IMR-90 (cell line): ENCODE results near the gene RHOT2. TPM values are rescaled to one million over a fixed set of nuclear protein-coding genes. Genes with fewer than 3 reads are reported as not detected.

Experiments used
- ATAC-seq: fragments of 200-7000 bp; cut with Tn5 transposase; 2 replicates; pipeline ENCODE4 v1.9.1; 2020; ENCODE audit warnings: low read depth, mild to moderate bottlenecking, moderate library complexity
- BruUV-seq: library from RNA; stranded (reverse); fragments of 400-500 nt; replicated peaks from 2 replicates; lab custom pipeline; 2021; lab: Mats Ljungman, UMichigan
- CTCF ChIA-PET: fragments of 300-600 bp; formaldehyde crosslinking; extraction: SDS; loops from one replicate; lab custom pipeline; 2021; ENCODE audit warnings: antibody characterized with exemption; lab: Yijun Ruan, JAX
- POLR2A ChIA-PET: fragments of 300-600 bp; sonication (Branson Sonifier 250); formaldehyde crosslinking; loops from one replicate; lab custom pipeline; 2022; ENCODE audit warnings: antibody characterized with exemption; ENCODE audit not compliant: unreplicated experiment; lab: Charles Lee
- DNase-seq: peaks from one replicate; pipeline ENCODE4 v3.0.0; 2013
- H2AFZ ChIP-seq: replicated peaks from 2 replicates; pipeline ENCODE3; 2013; ENCODE audit warnings: low read length, mild to moderate bottlenecking; ENCODE audit not compliant: poor library complexity
- H2AK5ac ChIP-seq: 2 replicates; pipeline ENCODE4 v1.6.1; 2013; ENCODE audit warnings: low read depth, low read length, inconsistent platforms
- H2AK9ac ChIP-seq: replicated peaks from 2 replicates; pipeline ENCODE3; 2013; ENCODE audit warnings: mild to moderate bottlenecking, low read depth, low read length, moderate library complexity; ENCODE audit not compliant: poor library complexity
- H2BK120ac ChIP-seq: 2 replicates; pipeline ENCODE4 v1.6.1; 2013; ENCODE audit warnings: low read depth, low read length, inconsistent platforms
- H2BK15ac ChIP-seq: 3 replicates; pipeline ENCODE4 v1.6.1; 2013; ENCODE audit warnings: low read depth, low read length, inconsistent platforms
- H2BK20ac ChIP-seq: 2 replicates; pipeline ENCODE4 v1.6.1; 2013; ENCODE audit warnings: low read depth, mild to moderate bottlenecking, inconsistent platforms, low read length, moderate library complexity
- H2BK5ac ChIP-seq: 2 replicates; pipeline ENCODE4 v1.6.1; 2013; ENCODE audit warnings: mild to moderate bottlenecking, low read depth, low read length, inconsistent platforms; ENCODE audit not compliant: poor library complexity, severe bottlenecking
- H3K14ac ChIP-seq: replicated peaks from 2 replicates; pipeline ENCODE4 v1.6.1; 2013; ENCODE audit warnings: low read depth, low read length, inconsistent platforms
- H3K18ac ChIP-seq: 2 replicates; pipeline ENCODE4 v1.6.1; 2013; ENCODE audit warnings: low read depth, low read length, control low read depth
- H3K23ac ChIP-seq: 2 replicates; pipeline ENCODE4 v1.6.1; 2013; ENCODE audit warnings: low read depth, low read length, inconsistent platforms
- H3K27ac ChIP-seq: 2 replicates; pipeline ENCODE4 v1.5.1; 2013; ENCODE audit warnings: mild to moderate bottlenecking, control low read depth, low read length; ENCODE audit not compliant: insufficient read depth
- H3K27me3 ChIP-seq: 2 replicates; pipeline ENCODE4 v1.6.1; 2013; ENCODE audit warnings: low read length; ENCODE audit not compliant: control insufficient read depth, insufficient read depth
- H3K36me3 ChIP-seq: 2 replicates; pipeline ENCODE4 v1.6.1; 2013; ENCODE audit warnings: low read length, mixed read lengths; ENCODE audit not compliant: control insufficient read depth, insufficient read depth
- H3K4ac ChIP-seq: 2 replicates; pipeline ENCODE4 v1.6.1; 2013; ENCODE audit warnings: low read depth, low read length, inconsistent platforms
- H3K4me1 ChIP-seq: 2 replicates; pipeline ENCODE4 v1.6.1; 2013; ENCODE audit warnings: low read length, mixed read lengths; ENCODE audit not compliant: control insufficient read depth, insufficient read depth
- H3K4me2 ChIP-seq: 2 replicates; pipeline ENCODE4 v1.6.1; 2013; ENCODE audit warnings: low read depth, mild to moderate bottlenecking, control low read depth, low read length, moderate library complexity
- H3K4me3 ChIP-seq: 2 replicates; pipeline ENCODE4 v1.5.1; 2013; ENCODE audit warnings: low read depth, mild to moderate bottlenecking, control low read depth, low read length, moderate library complexity; ENCODE audit not compliant: insufficient read depth
- H3K56ac ChIP-seq: 2 replicates; pipeline ENCODE4 v1.6.1; 2013; ENCODE audit warnings: low read length, inconsistent platforms; ENCODE audit not compliant: insufficient read depth; ENCODE audit errors: extremely low read depth
- H3K79me1 ChIP-seq, 2 experiments: 2 replicates each; pipeline ENCODE4 v1.6.1; 2013; ENCODE audit warnings: low read length in 2 of 2, inconsistent platforms in 1 of 2, low read depth in 1 of 2
- H3K9ac ChIP-seq: 2 replicates; pipeline ENCODE4 v1.6.1; 2013; ENCODE audit warnings: low read depth, low read length, control low read depth
- H3K9me1 ChIP-seq: 2 replicates; pipeline ENCODE4 v1.6.1; 2013; ENCODE audit warnings: low read length, inconsistent platforms; ENCODE audit not compliant: insufficient read depth
- H3K9me3 ChIP-seq: 2 replicates; pipeline ENCODE4 v1.6.1; 2013; ENCODE audit warnings: low read length; ENCODE audit not compliant: control insufficient read depth, insufficient read depth
- H4K20me1 ChIP-seq: 2 replicates; pipeline ENCODE4 v1.6.1; 2013; ENCODE audit warnings: low read length, inconsistent platforms; ENCODE audit not compliant: insufficient read depth
- H4K5ac ChIP-seq: 2 replicates; pipeline ENCODE4 v1.6.1; 2013; ENCODE audit warnings: mild to moderate bottlenecking, low read depth, low read length, control low read depth
- H4K8ac ChIP-seq, 2 experiments: 2 replicates each; pipeline ENCODE4 v1.6.1; 2013; ENCODE audit warnings: low read depth in 2 of 2, low read length in 2 of 2, control low read depth in 1 of 2, inconsistent platforms in 1 of 2
- H4K91ac ChIP-seq: 2 replicates; pipeline ENCODE4 v1.6.1; 2013; ENCODE audit warnings: low read depth, low read length, inconsistent platforms; ENCODE audit not compliant: insufficient read depth
- BHLHE40 ChIP-seq: fragments of 150-350 bp; IDR thresholded peaks from 2 replicates; pipeline ENCODE4 v1.6.1; 2016; ENCODE audit warnings: mild to moderate bottlenecking, low read depth, low read length
- CHD1 ChIP-seq: IDR thresholded peaks from 2 replicates; pipeline ENCODE4 v1.6.1; 2012; ENCODE audit warnings: low read depth, low read length, improper control_type of control experiment
- FOS ChIP-seq: fragments of 150-350 bp; IDR thresholded peaks from 2 replicates; pipeline ENCODE4 v1.6.1; 2016; ENCODE audit warnings: low read depth, low read length
- POLR2A ChIP-seq: IDR thresholded peaks from 2 replicates; pipeline ENCODE4 v1.6.1; 2012; ENCODE audit warnings: mild to moderate bottlenecking, low read depth, low read length
- RCOR1 ChIP-seq: IDR thresholded peaks from 2 replicates; pipeline ENCODE4 v1.6.1; 2012; ENCODE audit warnings: mild to moderate bottlenecking, low read length, improper control_type of control experiment; ENCODE audit not compliant: insufficient replicate concordance
- WGBS, 2 experiments: methylation state at CpG; one replicate each; pipeline versions ENCODE4 v1.1.5 to v1.1.7; 2013; ENCODE audit warnings: missing lambda C conversion rate in 2 of 2; ENCODE audit not compliant: insufficient read length in 1 of 2; ENCODE audit errors: extremely low coverage in 2 of 2; 5-methylcytosine and 5-hydroxymethylcytosine counted together
- dilution Hi-C: fragments of 300-500 bp; cut with HindIII; formaldehyde crosslinking; loops from one replicate; pipeline ENCODE4 v1.14.3; 2018; ENCODE audit warnings: low sequenced_read_pairs; ENCODE audit not compliant: unreplicated experiment
- in situ Hi-C: fragments of 300-500 bp; cut with MboI; formaldehyde crosslinking; loops from 3 replicates; pipeline ENCODE4 v1.14.3; 2019; ENCODE audit warnings: low sequenced_read_pairs, inconsistent platforms, mixed read lengths
- intact Hi-C: fragments of 100-400 bp; cut with micrococcal nuclease; formaldehyde crosslinking; loops from 2 replicates; pipeline ENCODE4 v1.10.0; 2022
- polyA plus RNA-seq, 3 experiments: library from polyadenylated mRNA; depleted of rRNA; stranded (reverse); fragments of >200 nt; gene quantifications; 2 replicates each; pipeline ENCODE4 v1.2.3, GENCODE V29; 2012; ENCODE audit warnings: low replicate concordance in 1 of 3
- total RNA-seq: library from RNA; depleted of rRNA; stranded (reverse); fragments of >200 nt; gene quantifications from 2 replicates; pipeline ENCODE4 v1.2.3, GENCODE V29; 2012

Gene RHOT2
- total and polyA plus RNA-seq, 2 of the 4 experiments (the other 2 are of a cell fraction): 20.3 to 181 TPM

DNA sequence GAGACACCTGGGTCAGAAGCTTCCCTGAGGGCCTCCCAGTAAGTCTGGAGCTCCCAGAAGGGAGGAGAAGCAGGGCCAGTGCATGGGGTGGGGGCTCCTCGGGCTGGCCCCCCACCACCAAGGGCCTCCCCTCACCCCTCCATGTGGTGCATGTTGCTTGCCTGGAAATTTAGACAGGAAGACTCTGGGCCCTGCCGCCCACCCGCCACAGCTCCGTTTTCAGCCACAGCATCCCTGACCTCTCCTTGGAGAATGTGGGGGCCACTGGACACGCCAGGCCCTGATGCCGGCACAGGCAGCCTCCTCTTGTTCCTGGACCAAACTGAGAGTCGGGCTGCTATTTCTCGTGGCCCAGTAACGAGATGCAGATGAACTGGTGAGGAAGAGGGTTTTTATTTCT is 29.1 kb upstream of the RHOT2 start:
- no TSS peak for BruUV-seq
- Histone ChIP-seq H2AK9ac (no peak overlapping the region), H4K5ac (no peak overlapping the region), H4K91ac (no peak overlapping the region), H2AFZ (no peak overlapping the region), H3K9me1 (peaks cover 8% of the 10 kb centered on the region; the same call in 1 of the 2 replicates), H4K20me1 (peaks cover 4% of the 10 kb centered on the region), H3K79me1 (peaks cover 3 to 35% of the 10 kb centered on the region in 2 experiments; a peak in 2 of 4 replicates), H3K27me3 (no peaks in the 10 kb centered on the region), H3K23ac (no peak overlapping the region), H2BK120ac (no peak overlapping the region), H3K9me3 (no peaks in the 10 kb centered on the region), H2BK20ac (no peak overlapping the region), H3K56ac (no peak overlapping the region), H3K4me3 (no peak overlapping the region), H3K36me3 (peaks cover 5% of the 10 kb centered on the region; the same call in 1 of the 2 replicates), H4K8ac (no peak overlapping the region), H3K4me2 (no peak overlapping the region), H3K4me1 (peaks cover 19% of the 10 kb centered on the region), H3K4ac (no peak overlapping the region), H2BK5ac (no peak overlapping the region), H2BK15ac (no peak overlapping the region), H3K9ac (no peak overlapping the region), H3K27ac (no peak overlapping the region), H3K14ac (no peak overlapping the region), H3K18ac (no peak overlapping the region), H2AK5ac (no peak overlapping the region)
- TF ChIP-seq BHLHE40 (no peak), CHD1 (no peak), POLR2A (no peak), FOS (no peak), RCOR1 (no peak)
- 60% methylated on average over 2 of the region's 9 CpGs; no CpG with 5 or more reads in 1 of the 2 experiments for WGBS, 2 experiments
- intact Hi-C loops: loop anchor here (5.0 kb wide), 1 partner anchor 112 kb away; the partner anchor contains the start of gene CAPN15
- ATAC-seq (no peak), DNase-seq (no peak)
- in situ Hi-C loops: no loop called here
- dilution Hi-C loops: no loop called here
- ChIA-PET CTCF (no interaction called here), POLR2A (no interaction called here)
